Camera-type eye (tissue), 1 donor: ENCODE measurements around the gene NFX1. TPM values are rescaled to one million over a fixed set of nuclear protein-coding genes. Genes with fewer than 3 reads are reported as not detected.

ENCODE experiments used
- total RNA-seq: library from RNA; depleted of rRNA; stranded (reverse); fragments of >200 nt; gene quantifications from one replicate; pipeline ENCODE4 v1.2.3, GENCODE V29; 2014

NFX1 gene
- 41.0 TPM for total RNA-seq

GRCh38 chr9:33290247-33291030 lies at the start of gene NFX1:
NFX1 (plus strand) TSS chr9:33290516; CDS start chr9:33290573, 57 bp downstream.

GRCh38 chr9:33264473-33265177 lies 25.7 kb upstream of the NFX1 start, which contains the start of the genes BAG1 and CHMP5:
BAG1 (minus strand) TSS chr9:33264708.
CHMP5 (plus strand) TSS chr9:33265049; CDS start chr9:33265079, 30 bp downstream.

GRCh38 chr9:33402371-33402770 lies 112.1 kb downstream of the NFX1 start, which contains the start of gene AQP7:
AQP7 (minus strand) TSS chr9:33402568; CDS start chr9:33401262, 1,306 bp downstream.

Other genes with a start within 250 kb of the NFX1 start
- 34.3 TPM for gene SMU1, start 213.8 kb upstream of the NFX1 start, total RNA-seq
- 29.8 TPM for gene B4GALT1, start 123.2 kb upstream of the NFX1 start, total RNA-seq
- not detected for gene SPINK4, start 50.3 kb upstream of the NFX1 start, total RNA-seq
- gene BAG1, start 25.8 kb upstream of the NFX1 start, total RNA-seq = 104 TPM
- gene CHMP5, start 25.5 kb upstream of the NFX1 start, total RNA-seq = 75.2 TPM
- not detected for gene AQP7, start 112.1 kb downstream of the NFX1 start, total RNA-seq
- gene AQP3, start 157.1 kb downstream of the NFX1 start, total RNA-seq = 43.3 TPM
- gene NOL6, start 183.4 kb downstream of the NFX1 start, total RNA-seq = 22.9 TPM
- gene ANKRD18B, start 233.7 kb downstream of the NFX1 start, total RNA-seq = 3.3 TPM